ENCODE data around the gene RANBP3. TPM values are rescaled to one million over a fixed set of nuclear protein-coding genes. Genes with fewer than 3 reads are reported as not detected.
A peak's percentile ranks its signal among the peaks of the same experiment; 100 is the strongest.
"Not testable (repeated sequence)": the region's sequence is repeated elsewhere in the genome, so short reads cannot be mapped to it uniquely, and the experiment has no call there.

Gene RANBP3
- total RNA-seq, 2 donors from 2014 or later = 96.5 to 119 TPM

- no peak for DNase-seq (ENCODE audit: low spot score)
- Mint-ChIP-seq H3K4me3 (no peak overlapping the region), H3K27ac (peak overlapping the region in 1 of 2 donors; percentile 58), H3K36me3 (peaks cover 7% of the 10 kb centered on the region), H3K27me3 (no peaks in the 10 kb centered on the region), H3K4me1 (ENCODE audit: low read depth in 2 of 2) (peaks cover 60 to 62% of the 10 kb centered on the region in 2 donors), H3K9me3 (no peaks in the 10 kb centered on the region)
- ATAC-seq = no peak
These were observed 6.1 kb downstream of the RANBP3 start for GRCh38 chr19:5971714-5972354.

DNA sequence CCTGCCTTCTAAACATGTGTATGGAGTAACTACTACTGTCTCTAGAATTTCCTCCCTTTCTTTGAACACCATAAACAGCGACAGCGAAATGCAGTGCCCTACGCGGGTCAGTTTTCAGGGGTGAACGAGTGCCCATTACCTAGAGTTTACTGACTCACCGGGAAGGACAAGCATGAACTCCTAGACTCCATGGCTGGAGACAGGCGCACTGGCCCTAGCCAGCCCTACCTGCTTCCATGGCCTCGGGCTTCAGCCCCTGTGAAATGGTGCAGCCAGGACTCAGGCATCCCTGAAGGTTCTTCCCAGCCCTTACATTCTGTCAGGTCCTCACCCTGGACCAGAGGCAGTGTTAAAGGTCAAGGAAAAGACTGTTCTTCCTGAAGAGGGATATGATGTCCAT lies 8.5 kb downstream of the RANBP3 start:
- ATAC-seq (no peak), DNase-seq (ENCODE audit: low spot score) (no peak)
- no peaks in the 10 kb centered on the region for H3K36me3 Mint-ChIP-seq
- no peak overlapping the region for H3K4me3 Mint-ChIP-seq
- peak overlapping the region in 1 of 2 donors; percentile 60 for H3K27ac Mint-ChIP-seq
- peaks cover 45 to 56% of the 10 kb centered on the region in 2 donors for H3K4me1 Mint-ChIP-seq (ENCODE audit: low read depth in 2 of 2)
- no peaks in the 10 kb centered on the region for H3K27me3 Mint-ChIP-seq
- H3K9me3 Mint-ChIP-seq = no peaks in the 10 kb centered on the region

DNA sequence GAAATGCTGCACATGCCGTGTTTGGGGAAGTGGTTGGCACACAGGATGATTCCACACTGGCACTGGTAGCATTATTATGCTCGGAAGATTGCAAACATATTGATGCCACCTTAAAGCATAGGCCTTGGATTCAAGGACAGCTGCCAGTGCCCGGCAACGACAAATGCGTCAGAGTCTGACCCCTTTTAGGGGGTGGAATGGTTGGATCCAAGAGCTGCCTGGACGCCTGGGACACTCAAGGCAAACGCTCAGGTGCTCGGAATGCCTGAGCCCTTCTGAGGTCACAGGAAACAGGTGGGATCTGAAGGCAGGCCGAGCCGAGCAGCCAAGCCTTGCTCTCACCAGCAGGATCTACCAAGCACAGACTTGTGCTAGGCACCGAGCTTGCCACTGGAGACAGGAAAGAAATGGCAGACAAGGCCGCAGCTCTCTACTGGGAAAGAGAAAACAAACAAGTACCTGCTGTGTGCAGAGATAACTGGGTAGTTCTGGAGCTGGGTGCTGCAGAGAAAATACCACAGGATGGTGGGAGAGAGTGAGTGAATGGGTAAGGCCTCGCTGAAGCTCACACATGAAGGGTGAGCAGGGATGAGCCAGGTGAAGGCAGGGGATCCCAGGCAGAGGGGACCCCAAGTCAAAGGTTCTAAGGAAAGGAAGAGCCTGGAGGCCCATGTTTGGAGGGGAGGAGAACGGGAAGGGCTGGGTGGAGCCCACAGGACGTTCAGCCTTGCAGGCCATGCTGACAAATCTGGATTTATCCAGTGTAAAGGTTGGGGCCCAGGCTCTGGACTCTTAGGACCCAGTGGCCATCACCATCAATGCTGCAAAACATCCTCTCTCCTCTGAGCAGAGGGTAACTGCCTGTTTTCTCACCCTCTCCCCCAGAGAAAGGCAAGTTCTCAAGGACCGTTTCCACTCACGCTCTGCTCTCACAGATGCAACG lies 9.2 kb downstream of the RANBP3 start:
- H3K27me3 Mint-ChIP-seq = no peaks in the 10 kb centered on the region
- ATAC-seq (no peak), DNase-seq (ENCODE audit: low spot score) (no peak)
- peaks cover 45 to 59% of the 10 kb centered on the region in 2 donors for H3K4me1 Mint-ChIP-seq (ENCODE audit: low read depth in 2 of 2)
- H3K27ac Mint-ChIP-seq = peak overlapping the region; percentile 59 to 80
- H3K9me3 Mint-ChIP-seq = no peaks in the 10 kb centered on the region
- peak overlapping the region; percentile 40 for H3K4me3 Mint-ChIP-seq
- no peaks in the 10 kb centered on the region for H3K36me3 Mint-ChIP-seq

DNA sequence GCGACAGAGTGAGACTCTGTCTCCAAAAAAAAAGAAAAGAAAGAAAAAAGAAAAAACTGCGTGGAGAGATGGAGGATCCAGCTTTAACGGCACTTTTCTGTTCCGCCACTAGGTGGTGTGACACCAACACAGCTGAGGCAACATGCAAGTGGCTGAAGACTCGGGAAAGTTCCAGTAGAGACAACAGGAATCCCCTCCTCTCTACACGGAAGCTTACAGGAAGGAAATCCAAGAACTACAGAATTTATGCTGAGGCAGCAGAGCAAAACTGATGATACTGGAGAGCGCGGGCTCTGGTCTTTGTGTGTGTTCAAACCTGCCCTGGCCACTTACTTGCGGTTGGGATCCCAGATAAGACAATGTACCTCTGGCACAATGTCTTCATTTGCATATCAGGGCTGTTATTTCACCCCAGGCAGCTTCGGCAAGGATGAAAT lies 9.9 kb downstream of the RANBP3 start:
- DNase-seq (ENCODE audit: low spot score) = peak; percentile 76
- peak overlapping the region; percentile 40 for H3K4me3 Mint-ChIP-seq
- peak overlapping the region; percentile 59 to 80 for H3K27ac Mint-ChIP-seq

GRCh38 chr19:5967571-5967970 lies 10.4 kb downstream of the RANBP3 start:
- Mint-ChIP-seq H3K4me1 (ENCODE audit: low read depth in 2 of 2) (peaks cover 47 to 66% of the 10 kb centered on the region in 2 donors), H3K27ac (peak overlapping the region; percentile 59 to 80), H3K27me3 (no peaks in the 10 kb centered on the region), H3K36me3 (no peaks in the 10 kb centered on the region), H3K9me3 (no peaks in the 10 kb centered on the region), H3K4me3 (peak overlapping the region; percentile 40)
- no peak for DNase-seq (ENCODE audit: low spot score)
- no peak for ATAC-seq

More for the DNA sequence above, 9.9 kb downstream of the RANBP3 start:
- Mint-ChIP-seq H3K4me1 (ENCODE audit: low read depth in 2 of 2) (peaks cover 46 to 64% of the 10 kb centered on the region in 2 donors), H3K36me3 (no peaks in the 10 kb centered on the region), H3K9me3 (no peaks in the 10 kb centered on the region), H3K27me3 (no peaks in the 10 kb centered on the region)
- ATAC-seq = peak; percentile 74 to 86

- Mint-ChIP-seq H3K4me3 (no peak overlapping the region), H3K4me1 (ENCODE audit: low read depth in 2 of 2) (peaks cover 47 to 66% of the 10 kb centered on the region in 2 donors), H3K36me3 (no peaks in the 10 kb centered on the region), H3K27me3 (no peaks in the 10 kb centered on the region), H3K27ac (peak overlapping the region; percentile 59 to 80), H3K9me3 (no peaks in the 10 kb centered on the region)
- DNase-seq (ENCODE audit: low spot score) (no peak), ATAC-seq (no peak)
These were observed 11.0 kb downstream of the RANBP3 start for GRCh38 chr19:5966941-5967340.

DNA sequence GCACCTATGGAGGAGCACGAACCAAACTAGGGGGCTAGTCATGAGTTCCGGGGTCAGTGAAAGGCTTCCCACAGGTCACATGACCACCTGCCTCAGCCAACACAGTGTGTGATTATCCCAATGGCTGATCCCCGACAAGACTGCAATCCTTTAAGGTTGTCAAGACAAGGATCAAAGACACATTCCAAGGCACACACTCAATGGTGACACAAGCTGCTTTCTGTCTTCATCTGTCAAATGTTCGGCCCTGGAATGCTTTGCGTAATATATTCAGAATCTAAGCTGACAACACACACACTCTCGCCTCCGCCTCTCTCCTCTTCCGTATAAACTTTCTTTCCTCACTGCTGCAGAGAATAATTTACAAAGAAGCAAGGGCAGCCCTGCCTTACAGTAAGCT lies 11.7 kb downstream of the RANBP3 start:
- no peaks in the 10 kb centered on the region for H3K9me3 Mint-ChIP-seq
- peak overlapping the region in 1 of 2 donors; percentile 80 for H3K27ac Mint-ChIP-seq
- ATAC-seq (no peak), DNase-seq (ENCODE audit: low spot score) (no peak)
- H3K36me3 Mint-ChIP-seq = no peaks in the 10 kb centered on the region
- peaks cover 44 to 68% of the 10 kb centered on the region in 2 donors for H3K4me1 Mint-ChIP-seq (ENCODE audit: low read depth in 2 of 2)
- no peaks in the 10 kb centered on the region for H3K27me3 Mint-ChIP-seq
- no peak overlapping the region for H3K4me3 Mint-ChIP-seq

DNA sequence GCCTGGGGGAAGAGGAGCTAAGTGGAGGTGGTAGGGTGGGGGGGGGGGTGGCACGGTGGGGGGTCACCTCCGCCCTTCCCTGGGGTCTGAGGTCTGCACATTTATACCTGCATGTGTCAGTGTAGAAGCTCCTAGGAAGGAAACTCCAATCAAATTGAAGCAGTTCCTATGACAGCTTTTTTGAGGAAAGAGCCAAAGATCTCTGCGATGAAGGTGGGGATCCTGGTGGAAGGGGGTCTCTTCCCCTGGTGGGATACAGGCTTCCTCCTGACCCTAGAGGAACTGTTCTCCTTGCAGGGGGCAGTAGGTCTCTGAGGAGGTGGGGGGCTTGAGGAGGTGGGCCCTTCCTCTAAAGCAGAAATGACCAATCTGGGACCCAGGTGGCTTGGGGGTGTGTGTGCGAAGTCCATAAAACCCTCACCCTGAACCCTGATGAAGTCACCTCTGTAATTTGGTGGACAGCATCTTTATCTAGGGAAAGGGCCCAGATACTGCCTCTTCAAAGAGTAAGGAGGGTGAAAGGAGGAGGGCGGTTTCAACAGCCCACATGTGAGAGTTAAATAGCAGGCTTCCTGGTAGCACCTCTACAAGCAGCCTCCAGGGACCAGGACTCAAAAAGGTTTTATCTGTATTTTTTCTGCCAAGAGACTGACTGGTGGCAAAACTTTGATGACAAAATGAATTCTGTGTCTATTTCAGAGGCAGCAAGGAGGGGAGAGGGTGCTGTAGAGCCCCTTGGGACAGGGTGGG lies 12.9 kb downstream of the RANBP3 start:
- Mint-ChIP-seq H3K4me1 (ENCODE audit: low read depth in 2 of 2) (peaks cover 56 to 72% of the 10 kb centered on the region in 2 donors), H3K27me3 (no peaks in the 10 kb centered on the region), H3K36me3 (no peaks in the 10 kb centered on the region), H3K4me3 (no peak overlapping the region), H3K9me3 (no peaks in the 10 kb centered on the region), H3K27ac (peak overlapping the region; percentile 93 to 96)
- no peak for ATAC-seq
- no peak for DNase-seq (ENCODE audit: low spot score)

GRCh38 chr19:5963855-5964254 lies 14.1 kb downstream of the RANBP3 start:
- ATAC-seq (no peak), DNase-seq (ENCODE audit: low spot score) (peak; percentile 64)
- Mint-ChIP-seq H3K4me1 (ENCODE audit: low read depth in 2 of 2) (peaks cover 60 to 75% of the 10 kb centered on the region in 2 donors), H3K27ac (peak overlapping the region; percentile 93 to 96), H3K36me3 (no peaks in the 10 kb centered on the region), H3K9me3 (no peaks in the 10 kb centered on the region), H3K27me3 (no peaks in the 10 kb centered on the region), H3K4me3 (no peak overlapping the region)

GRCh38 chr19:5963259-5963658 lies 14.7 kb downstream of the RANBP3 start:
- H3K27me3 Mint-ChIP-seq; H3K4me3 Mint-ChIP-seq; DNase-seq (ENCODE audit: low spot score); H3K36me3 Mint-ChIP-seq; ATAC-seq; H3K9me3 Mint-ChIP-seq: not testable (repeated sequence)
- H3K27ac Mint-ChIP-seq = peak overlapping the region; percentile 93 to 96
- peaks cover 54 to 71% of the 10 kb centered on the region in 2 donors for H3K4me1 Mint-ChIP-seq (ENCODE audit: low read depth in 2 of 2)

- Mint-ChIP-seq H3K36me3 (no peaks in the 10 kb centered on the region), H3K27ac (peak overlapping the region; percentile 93 to 96), H3K4me1 (ENCODE audit: low read depth in 2 of 2) (peaks cover 44 to 65% of the 10 kb centered on the region in 2 donors), H3K4me3 (peak overlapping the region; percentile 81), H3K27me3 (no peaks in the 10 kb centered on the region), H3K9me3 (no peaks in the 10 kb centered on the region)
- ATAC-seq (peak; percentile 85 to 95), DNase-seq (ENCODE audit: low spot score) (peak; percentile 66)
These were observed 15.7 kb downstream of the RANBP3 start for GRCh38 chr19:5961969-5962945.

GRCh38 chr19:5961641-5961968 lies 16.3 kb downstream of the RANBP3 start:
- not testable (repeated sequence) for DNase-seq (ENCODE audit: low spot score); H3K36me3 Mint-ChIP-seq; H3K27me3 Mint-ChIP-seq; H3K9me3 Mint-ChIP-seq
- peak overlapping the region; percentile 93 to 96 for H3K27ac Mint-ChIP-seq
- peak; percentile 24 to 82 for ATAC-seq
- H3K4me1 Mint-ChIP-seq (ENCODE audit: low read depth in 2 of 2) = peaks cover 39 to 64% of the 10 kb centered on the region in 2 donors
- peak overlapping the region; percentile 81 for H3K4me3 Mint-ChIP-seq

Data from natural killer cell treated with Interleukin-12 subunit alpha and Interleukin-12 subunit beta and Interleukin-15 and Interleukin-18, amount 100 ng/mL, for 72 hours (primary cell).